ENCODE measurements around the gene SLC22A12.

DNA sequence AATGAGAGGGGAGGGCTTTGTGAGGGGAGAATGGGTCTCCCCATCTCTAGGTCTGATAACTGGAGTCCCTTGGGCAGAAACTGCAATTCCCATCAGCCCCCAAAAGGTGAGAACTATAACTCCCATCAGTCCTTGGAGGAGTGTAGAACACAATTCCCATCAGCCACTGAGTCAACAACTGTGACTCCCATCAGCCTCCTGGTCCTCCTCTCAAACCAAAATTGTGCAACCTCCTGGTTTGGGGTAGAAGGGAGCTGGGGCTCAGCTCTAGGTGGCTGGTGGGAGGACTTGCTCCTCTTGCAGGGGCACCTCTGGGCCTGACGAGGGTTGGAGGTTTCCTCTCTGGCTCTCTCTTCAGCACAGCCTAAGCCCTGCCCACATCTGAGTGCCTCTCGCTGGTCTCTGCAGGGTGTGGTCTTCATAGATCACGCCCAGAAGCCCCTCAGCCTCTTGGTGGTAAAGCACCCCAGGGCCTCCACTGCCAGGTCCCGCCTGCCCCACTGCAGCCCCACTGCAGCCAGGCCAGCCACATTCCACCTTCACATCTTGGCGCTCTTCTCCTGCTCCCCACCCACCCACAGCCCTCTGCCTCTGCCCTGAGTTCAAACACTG, 18.5 kb downstream of the SLC22A12 start:
- TF ChIP-seq CTCF (IDR thresholded peaks at IDR 0.05): no peak
- TF ChIP-seq POLR2A (IDR thresholded peaks at IDR 0.05): no peak
